A549 (cell line): ENCODE results near the gene CALML3.

Source experiments
- CTCF ChIP-seq: fragments of >200 bp; sonication (Bioruptor Twin); formaldehyde crosslinking; IDR thresholded peaks from 3 replicates; pipeline ENCODE4 v1.5.1; 2016
- ELK1 ChIP-seq: fragments of 150-350 bp; IDR thresholded peaks from 2 replicates; pipeline ENCODE4 v1.6.1; 2014; ENCODE audit warnings: low read depth, mild to moderate bottlenecking, low read length
- EP300 ChIP-seq, 2 experiments: fragments of >200 bp; sonication (Bioruptor Twin); formaldehyde crosslinking; IDR thresholded peaks; 2 replicates in 1 of 2; 3 replicates in 1 of 2; pipeline ENCODE4 v1.6.1; 2016 to 2017
- GATA3 ChIP-seq: IDR thresholded peaks from 2 replicates; pipeline ENCODE4 v1.6.1; 2012; ENCODE audit warnings: borderline replicate concordance
- MAX ChIP-seq: IDR thresholded peaks from 2 replicates; pipeline ENCODE4 v1.6.1; 2012
- PBX3 ChIP-seq: IDR thresholded peaks from 2 replicates; pipeline ENCODE4 v1.6.1; 2012
- PHF8 ChIP-seq: fragments of 200-600 bp; sonication (generic); IDR thresholded peaks from 2 replicates; pipeline ENCODE4 v1.6.1; 2016; ENCODE audit warnings: low read depth, mild to moderate bottlenecking, antibody characterized with exemption, moderate library complexity, borderline replicate concordance
- POLR2A ChIP-seq: IDR thresholded peaks from 2 replicates; pipeline ENCODE4 v1.6.1; 2012; ENCODE audit warnings: mild to moderate bottlenecking, low read length
- RNF2 ChIP-seq: fragments of 200-600 bp; sonication (generic); IDR thresholded peaks from 2 replicates; pipeline ENCODE4 v1.6.1; 2016; ENCODE audit warnings: low read depth, mild to moderate bottlenecking, antibody characterized with exemption, moderate library complexity, borderline replicate concordance
- SMC3 ChIP-seq: fragments of >200 bp; sonication (Bioruptor Twin); formaldehyde crosslinking; IDR thresholded peaks from 3 replicates; pipeline ENCODE4 v1.6.1; 2018; ENCODE audit warnings: inconsistent platforms

GRCh38 chr10:5553400-5554170, 28.8 kb downstream of the CALML3 start:
- TF ChIP-seq POLR2A (no peak), EP300 (IDR thresholded peaks at IDR 0.05) (no peak), ELK1 (no peak), PHF8 (no peak), SMC3 (no peak), CTCF (no peak), PBX3 (no peak), MAX (no peak), RNF2 (no peak), GATA3 (no peak)
